ENCODE results near the gene FIZ1.
A peak's percentile ranks its signal among the peaks of the same experiment; 100 is the strongest.

FIZ1 gene
- 5.3 to 14.8 reads per million in 2 donors for total RNA-seq

DNA sequence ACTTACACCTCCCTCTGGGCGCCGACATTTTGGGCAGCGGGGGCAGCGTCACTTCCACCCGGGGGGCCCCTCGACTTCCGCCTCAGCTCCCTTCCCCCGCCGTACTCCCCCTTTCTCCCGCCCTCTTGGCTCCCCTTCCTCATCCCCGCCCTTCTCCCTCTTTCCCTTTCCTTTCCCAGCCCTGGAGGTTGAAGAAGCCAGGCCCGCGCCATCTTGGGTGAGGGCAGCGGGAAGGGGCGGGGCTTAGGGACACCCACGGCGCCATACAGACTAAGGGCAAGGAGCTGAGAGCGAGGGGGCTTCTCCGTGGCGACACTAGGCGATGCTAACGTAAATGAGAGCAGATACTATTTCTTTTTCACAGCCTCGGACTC, at the start of gene FIZ1:
Gene FIZ1 (minus strand): TSS at position 50 of the 374 bp plus-strand sequence. CDS start 1,652 bp downstream, outside the sequence.
- DNase-seq, result peak; percentile 94

DNA sequence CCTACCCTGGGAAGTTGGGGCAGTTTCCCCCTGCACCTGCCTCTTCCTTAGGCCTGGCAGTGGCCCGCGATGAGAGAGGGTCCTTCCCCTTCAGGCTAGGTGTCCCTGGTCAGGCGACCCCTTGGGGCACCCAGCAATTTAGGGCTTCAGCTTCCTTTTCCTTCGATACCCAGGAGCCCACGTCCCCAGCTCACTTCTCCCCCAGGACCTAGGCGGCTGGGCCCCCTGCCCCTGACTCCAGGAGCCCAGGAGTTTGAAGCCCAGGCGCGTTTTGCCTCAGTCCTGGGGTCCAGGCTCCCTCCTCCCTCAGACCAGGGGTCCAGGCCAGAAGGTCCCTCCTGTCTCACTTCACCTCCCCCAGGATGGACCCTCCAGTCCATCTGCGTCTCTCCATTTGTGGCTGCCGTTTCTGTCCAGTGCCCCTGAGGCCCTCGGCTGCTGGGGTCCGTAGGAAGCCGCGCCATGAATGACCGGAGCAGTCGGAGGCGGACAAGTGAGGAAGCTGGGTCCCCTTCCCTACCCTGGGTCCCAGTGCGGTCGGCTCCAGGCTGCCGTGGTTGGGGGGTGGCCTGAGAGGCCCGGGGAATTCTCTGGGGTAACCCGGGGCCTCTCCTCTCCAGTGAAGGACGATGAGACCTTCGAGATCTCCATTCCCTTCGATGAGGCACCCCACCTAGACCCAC, 49.4 kb upstream of the FIZ1 start:
- DNase-seq, result no peak

- no peak for DNase-seq
Measured at GRCh38 chr19:55647732-55648584, 48.6 kb upstream of the FIZ1 start, which contains the start of gene CCDC106. Gene CCDC106 (plus strand): TSS chr19:55648212. CDS start chr19:55649047, 835 bp downstream.

DNA sequence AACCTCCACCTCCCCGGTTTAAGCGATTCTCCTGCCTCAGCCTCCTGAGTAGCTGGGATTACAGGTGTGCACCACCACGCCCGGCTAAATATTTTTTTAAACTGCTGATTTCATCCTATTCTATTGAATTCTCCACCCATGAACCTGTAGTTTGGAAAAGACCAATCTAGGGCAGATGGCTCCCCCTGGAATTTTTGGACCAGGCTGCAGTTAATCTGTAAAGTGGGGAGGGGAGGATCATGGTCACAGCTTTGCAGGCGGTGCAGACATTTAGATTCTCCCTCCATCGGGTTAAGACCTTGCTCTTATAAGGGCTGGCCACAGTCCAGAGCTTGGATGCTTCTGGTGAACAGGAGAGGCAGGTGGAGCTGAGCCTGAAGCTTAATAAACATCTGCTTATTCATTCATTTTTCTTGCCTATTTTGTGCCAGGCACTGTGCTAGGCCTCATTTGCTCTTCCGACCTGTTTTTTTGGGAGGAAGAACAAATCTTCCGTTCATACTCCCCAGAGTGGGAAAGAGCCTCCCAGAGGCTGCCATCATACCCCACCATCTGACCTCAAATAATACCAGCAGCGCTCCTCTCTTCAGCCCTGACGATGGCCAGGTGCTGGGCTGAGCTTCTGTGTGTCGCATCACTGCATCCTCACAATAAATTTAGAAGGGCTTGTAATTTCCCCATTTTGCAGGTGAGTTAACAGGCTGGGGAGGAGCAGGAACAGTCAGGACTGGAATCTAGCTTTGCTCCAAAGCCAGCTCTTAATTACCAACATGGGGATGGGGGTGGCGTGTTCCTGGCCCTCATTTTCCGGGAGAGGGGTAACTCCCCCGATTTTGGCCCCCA, 47.8 kb upstream of the FIZ1 start:
- no peak for DNase-seq

GRCh38 chr19:55645512-55645881, 46.2 kb upstream of the FIZ1 start:
- no peak for DNase-seq

- no peak for DNase-seq
Measured at GRCh38 chr19:55644842-55645511, 45.7 kb upstream of the FIZ1 start.

GRCh38 chr19:55644191-55644833, 45.0 kb upstream of the FIZ1 start:
- DNase-seq, result no peak

DNA sequence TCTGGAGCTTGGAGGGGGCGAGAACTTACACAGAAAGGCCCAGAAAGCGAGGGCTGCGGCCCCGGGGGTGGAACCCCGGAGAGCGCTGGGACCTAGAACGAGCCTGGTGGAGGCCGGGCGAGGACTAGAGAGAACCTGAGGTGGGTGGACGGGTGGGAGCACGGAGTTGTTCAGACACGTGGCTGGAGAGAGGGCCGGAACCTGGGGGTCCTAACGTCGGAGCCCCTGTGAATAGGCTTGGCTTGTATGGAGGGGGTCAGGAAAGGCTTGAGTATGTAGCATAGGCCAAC, 44.5 kb upstream of the FIZ1 start:
- no peak for DNase-seq

DNA sequence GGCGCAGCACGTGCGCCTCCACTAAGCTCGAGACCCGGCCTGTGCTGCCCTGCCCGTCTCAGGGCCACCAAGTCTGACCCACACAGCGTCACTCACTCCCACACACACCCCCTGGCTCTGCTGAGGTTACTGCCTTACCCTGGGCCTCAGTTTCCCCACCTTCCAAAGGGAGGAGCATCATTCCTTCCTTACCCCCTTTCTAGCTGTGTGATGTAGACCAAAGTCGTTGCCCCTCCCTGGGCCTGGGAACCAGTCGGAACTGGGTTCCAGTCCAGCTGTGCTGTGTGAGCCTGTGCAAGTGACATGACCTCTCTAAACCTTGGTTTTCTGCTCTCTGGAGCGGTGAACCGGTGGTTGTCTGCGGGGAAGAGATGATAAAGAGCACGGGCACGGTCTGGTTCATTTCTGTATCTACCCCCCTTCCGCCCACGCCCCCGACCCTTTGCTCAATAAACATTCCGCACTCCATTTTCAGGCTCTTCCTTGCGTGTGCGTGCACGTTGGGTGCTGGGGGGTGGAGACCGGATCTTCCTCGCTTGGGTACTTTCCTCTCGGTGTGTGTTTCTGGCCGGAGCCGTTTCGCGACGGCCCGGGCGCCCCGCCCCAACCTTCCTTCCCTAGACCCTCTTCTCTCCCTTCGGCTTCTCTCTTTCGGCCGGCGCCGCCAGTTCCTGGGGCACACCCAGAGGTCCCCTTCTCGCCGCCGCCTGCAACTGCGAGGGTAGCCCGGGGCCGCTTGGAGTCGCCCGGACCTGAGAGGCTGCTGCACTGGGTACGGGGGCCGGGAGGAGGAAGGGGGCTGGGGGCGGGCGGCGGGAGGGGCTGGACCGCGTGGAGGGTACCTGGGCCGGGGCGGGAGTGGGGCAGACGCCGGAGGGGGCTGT, 43.9 kb upstream of the FIZ1 start, which contains the start of gene ZNF581:
Gene ZNF581 (plus strand): TSS at position 647 of the 884 bp plus-strand sequence. CDS start 923 bp downstream, outside the sequence.
- peak; percentile 66 for DNase-seq

- DNase-seq, result no peak
Measured at GRCh38 chr19:55642153-55643002, 43.1 kb upstream of the FIZ1 start.

- DNase-seq, result no peak
Measured at GRCh38 chr19:55641426-55642152, 42.3 kb upstream of the FIZ1 start.

- peak; percentile 34 for DNase-seq
Measured at GRCh38 chr19:55640577-55641425, 41.5 kb upstream of the FIZ1 start, which contains the start of gene ZNF580. Gene ZNF580 (plus strand): TSS chr19:55641002. CDS start chr19:55642509, 1,507 bp downstream.

DNA sequence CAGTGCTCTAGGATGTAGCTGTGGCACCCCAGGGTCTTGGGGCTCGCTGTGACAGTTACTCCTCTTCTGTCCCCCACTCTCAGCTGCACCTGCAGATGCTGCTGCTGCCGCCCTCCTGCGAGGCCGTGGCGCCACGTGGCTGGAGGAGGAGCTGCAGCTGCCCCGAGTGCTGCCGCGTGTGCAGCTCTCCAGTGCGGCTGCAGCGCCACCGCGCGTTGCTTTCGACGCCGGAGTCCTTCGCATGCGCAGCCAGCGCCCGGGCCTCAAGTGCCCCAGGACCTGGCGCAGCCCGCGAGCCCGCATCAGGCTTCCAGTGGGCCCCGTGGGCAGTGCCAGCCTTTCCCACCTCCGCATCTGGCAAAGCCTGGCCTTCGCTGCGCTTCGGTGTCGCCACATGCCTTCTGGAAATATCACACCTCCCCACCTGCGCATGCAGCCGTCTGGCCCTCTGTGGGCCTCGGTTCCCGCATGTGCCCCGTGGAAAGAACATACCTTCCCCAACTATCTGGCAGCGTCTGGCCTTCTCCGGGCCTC, 40.8 kb upstream of the FIZ1 start:
- DNase-seq, result peak; percentile 54

- DNase-seq, result peak; percentile 46
Measured at GRCh38 chr19:55638864-55639359, 39.6 kb upstream of the FIZ1 start.

GRCh38 chr19:55637534-55637933, 38.2 kb upstream of the FIZ1 start:
- no peak for DNase-seq

GRCh38 chr19:55636723-55637122, 37.4 kb upstream of the FIZ1 start:
- no peak for DNase-seq

DNA sequence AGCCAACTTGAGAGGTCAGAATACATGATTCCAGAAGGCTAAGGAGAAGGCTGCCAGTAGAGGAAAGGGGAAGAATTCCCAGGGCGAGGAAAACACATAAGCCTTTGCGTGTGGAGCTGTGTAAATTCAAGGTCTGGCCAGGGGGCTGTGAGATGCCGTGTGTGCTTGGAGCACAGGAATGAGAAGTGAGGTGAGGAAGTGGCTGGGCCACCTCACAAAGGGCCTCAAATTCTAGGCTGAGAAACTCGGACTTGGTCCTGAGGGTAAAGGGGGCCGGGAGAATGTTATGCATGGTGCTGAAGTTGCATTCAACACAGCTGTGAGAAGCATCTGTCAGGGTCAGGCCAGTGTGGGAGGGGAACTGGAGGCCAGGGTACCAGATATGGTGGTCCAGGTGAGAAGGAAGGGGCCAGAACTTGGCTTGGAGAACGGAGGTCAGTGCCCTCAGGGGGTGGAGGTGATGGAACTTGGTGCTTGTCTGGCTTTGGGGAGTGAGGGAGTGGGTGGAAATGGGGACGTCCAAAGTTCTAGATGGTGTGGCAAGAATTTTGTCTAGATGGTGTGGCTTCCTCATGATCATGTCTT, 36.6 kb upstream of the FIZ1 start:
- DNase-seq, result no peak

Measured in T-helper 9 cell (primary cell).